Lower leg skin (tissue), 3 donors: ENCODE measurements around the gene MOGAT2.

Source experiments
- CTCF ChIP-seq, 3 donors: fragments of 450-650 bp; IDR thresholded peaks; one replicate each; pipeline ENCODE4 v1.5.1; 2016; ENCODE audit warnings: antibody characterized with exemption in 3 of 3, mild to moderate bottlenecking in 3 of 3, moderate library complexity in 2 of 3
- POLR2A ChIP-seq, 2 donors: fragments of 450-650 bp; IDR thresholded peaks; one replicate each; pipeline ENCODE4 v1.6.1; 2016 to 2017; ENCODE audit warnings: antibody characterized with exemption in 2 of 2, mild to moderate bottlenecking in 1 of 2, moderate library complexity in 1 of 2

GRCh38 chr11:75778962-75779361 lies 61.3 kb downstream of the MOGAT2 start:
- TF ChIP-seq POLR2A (IDR thresholded peaks at IDR 0.05) (no peak), CTCF (IDR thresholded peaks at IDR 0.05) (no peak)
